ENCODE data around the gene COASY. TPM values are rescaled to one million over a fixed set of nuclear protein-coding genes. Genes with fewer than 3 reads are reported as not detected.

Gene COASY
- total RNA-seq, 1 donor from 2014 or later, result 109 TPM

DNA sequence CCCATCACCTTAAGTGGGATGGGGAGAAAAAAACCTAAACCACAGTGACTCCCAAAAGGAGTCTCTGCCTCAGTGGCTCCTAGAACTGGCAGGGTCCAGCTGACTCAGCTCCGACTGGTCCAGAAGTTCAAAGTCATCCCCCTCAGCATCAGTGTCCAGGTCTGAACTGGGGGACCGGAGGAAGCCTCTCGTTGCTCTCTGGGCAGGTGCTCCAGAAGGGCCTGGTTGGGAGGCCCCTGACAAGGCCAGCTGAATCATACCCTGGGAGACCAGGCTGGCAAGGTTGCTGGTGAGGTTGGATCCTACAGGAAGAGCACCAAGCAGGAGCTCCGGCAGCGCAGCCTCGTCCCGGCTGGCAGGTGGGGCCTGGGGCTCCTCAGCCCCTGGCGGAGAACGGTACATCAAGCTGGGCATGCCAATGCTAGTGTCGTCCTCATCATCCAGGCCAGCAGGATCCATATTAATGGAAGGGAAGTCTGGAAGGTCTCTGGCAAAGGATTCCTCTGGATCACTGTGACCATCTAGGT lies 19.9 kb downstream of the COASY start:
- H3K36me3 Mint-ChIP-seq (ENCODE audit: low read depth), result peaks cover 56% of the 10 kb centered on the region
- no peak for DNase-seq
- no peak overlapping the region for H3K27ac Mint-ChIP-seq
- H3K4me1 Mint-ChIP-seq, result peaks cover 12% of the 10 kb centered on the region
- no peaks in the 10 kb centered on the region for H3K27me3 Mint-ChIP-seq
- H3K4me3 Mint-ChIP-seq, result no peak overlapping the region
- intact Hi-C loops (cut with micrococcal nuclease), result no loop called here
- H3K9me3 Mint-ChIP-seq, result no peaks in the 10 kb centered on the region

DNA sequence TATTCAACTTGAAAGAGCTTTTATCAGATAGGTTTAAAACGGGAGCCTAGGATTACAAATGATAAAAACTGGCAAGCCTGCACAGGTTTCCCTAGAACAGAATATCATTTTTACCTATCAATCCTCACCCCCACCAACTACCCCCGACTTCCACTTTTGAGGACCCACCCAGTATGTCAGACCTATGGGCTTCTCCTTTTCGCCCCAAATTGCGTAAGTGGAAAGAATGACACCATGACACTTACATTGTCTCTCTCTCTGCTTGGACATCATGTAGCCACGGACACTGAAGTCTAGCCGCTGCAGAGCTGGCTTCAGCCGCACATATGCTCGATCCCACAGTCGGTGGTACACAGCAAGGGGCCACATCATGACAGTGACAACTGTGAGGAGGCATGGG lies 22.9 kb downstream of the COASY start:
- intact Hi-C loops (cut with micrococcal nuclease), result no loop called here

GRCh38 chr17:42585353-42585752 lies 23.4 kb downstream of the COASY start:
- H3K36me3 Mint-ChIP-seq (ENCODE audit: low read depth), result peaks cover 67% of the 10 kb centered on the region
- H3K9me3 Mint-ChIP-seq, result no peaks in the 10 kb centered on the region
- H3K4me1 Mint-ChIP-seq, result no peaks in the 10 kb centered on the region
- H3K27ac Mint-ChIP-seq, result no peak overlapping the region
- H3K27me3 Mint-ChIP-seq, result no peaks in the 10 kb centered on the region
- no peak for DNase-seq
- intact Hi-C loops (cut with micrococcal nuclease), result no loop called here
- H3K4me3 Mint-ChIP-seq, result no peak overlapping the region

More for the DNA sequence above, 22.9 kb downstream of the COASY start:
- H3K27ac Mint-ChIP-seq, result no peak overlapping the region
- H3K9me3 Mint-ChIP-seq, result no peaks in the 10 kb centered on the region
- no peaks in the 10 kb centered on the region for H3K4me1 Mint-ChIP-seq
- no peak for DNase-seq
- H3K36me3 Mint-ChIP-seq (ENCODE audit: low read depth), result peaks cover 64% of the 10 kb centered on the region
- H3K27me3 Mint-ChIP-seq, result no peaks in the 10 kb centered on the region
- H3K4me3 Mint-ChIP-seq, result no peak overlapping the region

DNA sequence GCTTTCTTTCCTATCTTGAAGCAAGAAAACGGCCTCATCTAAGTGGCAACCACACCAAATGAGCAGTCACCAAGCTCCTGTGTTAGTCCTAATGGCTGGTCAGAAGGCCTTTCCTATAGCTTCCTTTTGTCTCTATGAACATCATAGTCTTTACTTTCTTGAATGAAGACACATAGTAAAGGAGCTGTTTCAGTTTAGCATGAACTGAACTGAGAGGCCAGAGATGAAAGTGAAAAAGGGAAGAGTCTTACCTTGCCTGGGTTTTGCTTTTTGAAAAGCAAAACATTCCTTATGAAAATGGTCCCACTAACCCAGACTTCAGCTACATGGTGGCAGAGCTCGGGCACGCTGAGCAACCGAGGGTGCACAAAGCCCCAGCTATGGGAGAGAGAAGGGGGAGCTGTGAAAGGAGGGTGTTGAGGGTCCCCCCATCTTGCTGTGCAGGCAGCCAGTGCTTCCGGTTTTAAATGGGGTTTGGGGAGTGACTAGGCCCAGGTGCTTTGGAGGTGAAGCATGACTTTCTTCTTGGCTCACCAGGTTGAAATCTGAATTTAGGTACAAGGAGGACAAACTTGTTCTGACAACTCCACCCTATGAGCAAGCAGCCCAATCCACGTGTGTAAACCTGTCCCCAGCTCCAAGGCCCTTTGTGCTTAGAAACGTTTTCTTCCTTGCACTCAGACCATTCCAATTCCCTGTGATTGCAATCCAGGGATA lies 24.7 kb downstream of the COASY start:
- H3K4me3 Mint-ChIP-seq, result no peak overlapping the region
- intact Hi-C loops (cut with micrococcal nuclease), result no loop called here

GRCh38 chr17:42590886-42591285 lies 28.9 kb downstream of the COASY start:
- H3K4me3 Mint-ChIP-seq, result no peak overlapping the region

More for the DNA sequence above, 24.7 kb downstream of the COASY start:
- no peak for DNase-seq
- Mint-ChIP-seq H3K27me3 (no peaks in the 10 kb centered on the region), H3K9me3 (no peaks in the 10 kb centered on the region), H3K4me1 (peaks cover 3% of the 10 kb centered on the region), H3K27ac (peak overlapping the region; percentile 53), H3K36me3 (ENCODE audit: low read depth) (peaks cover 68% of the 10 kb centered on the region)

GRCh38 chr17:42591411-42591810 lies 29.5 kb downstream of the COASY start:
- DNase-seq, result no peak
- Mint-ChIP-seq H3K36me3 (ENCODE audit: low read depth) (peaks cover 41% of the 10 kb centered on the region), H3K27ac (no peak overlapping the region), H3K27me3 (no peaks in the 10 kb centered on the region), H3K4me3 (no peak overlapping the region), H3K9me3 (no peaks in the 10 kb centered on the region), H3K4me1 (peaks cover 6% of the 10 kb centered on the region)
- intact Hi-C loops (cut with micrococcal nuclease), result no loop called here

More at GRCh38 chr17:42590886-42591285, 28.9 kb downstream of the COASY start:
- intact Hi-C loops (cut with micrococcal nuclease), result no loop called here
- Mint-ChIP-seq H3K4me1 (peaks cover 6% of the 10 kb centered on the region), H3K27ac (no peak overlapping the region), H3K27me3 (no peaks in the 10 kb centered on the region), H3K36me3 (ENCODE audit: low read depth) (peaks cover 44% of the 10 kb centered on the region), H3K9me3 (no peaks in the 10 kb centered on the region)
- DNase-seq, result no peak

GRCh38 chr17:42596386-42596785 lies 34.4 kb downstream of the COASY start:
- H3K36me3 Mint-ChIP-seq (ENCODE audit: low read depth), result peaks cover 19% of the 10 kb centered on the region
- H3K9me3 Mint-ChIP-seq, result no peaks in the 10 kb centered on the region
- no peak overlapping the region for H3K27ac Mint-ChIP-seq
- no peak for DNase-seq
- peaks cover 7% of the 10 kb centered on the region for H3K4me1 Mint-ChIP-seq
- intact Hi-C loops (cut with micrococcal nuclease), result no loop called here
- H3K27me3 Mint-ChIP-seq, result no peaks in the 10 kb centered on the region
- no peak overlapping the region for H3K4me3 Mint-ChIP-seq

DNA sequence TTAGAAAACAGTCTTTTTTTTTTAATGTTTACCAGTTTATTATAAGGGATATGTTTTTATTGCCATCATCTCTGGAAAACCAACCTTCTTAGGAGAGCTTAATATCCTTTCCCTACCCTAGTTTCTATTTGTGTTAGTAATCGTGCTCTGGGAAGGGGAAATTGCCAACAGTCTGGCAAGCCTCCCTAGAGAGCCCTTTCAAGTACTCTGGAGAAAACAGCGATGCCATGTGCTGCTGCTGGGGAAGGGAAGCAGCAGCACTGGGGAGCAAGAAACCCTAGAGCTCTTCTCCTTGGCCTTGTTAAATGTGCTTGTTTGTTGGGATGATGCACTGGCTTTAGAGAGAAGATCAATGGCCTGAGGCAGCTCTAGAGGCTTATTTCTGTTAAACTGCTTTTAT lies 37.0 kb downstream of the COASY start:
- H3K27ac Mint-ChIP-seq, result no peak overlapping the region
- intact Hi-C loops (cut with micrococcal nuclease), result no loop called here

DNA sequence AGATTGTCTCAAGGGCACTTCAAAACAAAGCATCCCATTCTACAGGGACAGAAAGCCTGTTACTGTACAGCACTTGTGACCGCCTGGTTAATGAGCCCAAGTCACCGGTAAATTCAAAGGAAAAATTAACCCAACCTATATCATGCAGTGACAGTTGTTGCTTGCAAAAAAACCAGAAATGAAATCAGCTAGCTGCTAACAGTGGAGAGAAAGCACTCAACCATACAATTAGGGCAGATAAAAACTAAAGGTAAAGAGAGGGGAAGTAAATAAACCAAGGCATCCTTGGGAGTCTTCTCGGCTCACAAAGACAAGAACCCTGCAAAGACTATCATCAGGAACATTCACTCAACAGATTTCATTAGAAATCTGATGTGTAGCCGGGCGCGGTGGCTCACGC lies 41.4 kb downstream of the COASY start:
- no peaks in the 10 kb centered on the region for H3K27me3 Mint-ChIP-seq
- H3K4me1 Mint-ChIP-seq, result peaks cover 24% of the 10 kb centered on the region
- no peak for DNase-seq
- no peaks in the 10 kb centered on the region for H3K9me3 Mint-ChIP-seq
- intact Hi-C loops (cut with micrococcal nuclease), result loop anchor here (10.0 kb wide), 1 partner anchor 161 kb away; the partner anchor contains the start of gene RAMP2
- H3K36me3 Mint-ChIP-seq (ENCODE audit: low read depth), result peaks cover 19% of the 10 kb centered on the region
- H3K4me3 Mint-ChIP-seq, result no peak overlapping the region
- no peak overlapping the region for H3K27ac Mint-ChIP-seq

More for the DNA sequence above, 37.0 kb downstream of the COASY start:
- no peak for DNase-seq
- Mint-ChIP-seq H3K36me3 (ENCODE audit: low read depth) (peaks cover 15% of the 10 kb centered on the region), H3K4me3 (no peak overlapping the region), H3K9me3 (no peaks in the 10 kb centered on the region), H3K4me1 (peaks cover 3% of the 10 kb centered on the region), H3K27me3 (no peaks in the 10 kb centered on the region)

DNA sequence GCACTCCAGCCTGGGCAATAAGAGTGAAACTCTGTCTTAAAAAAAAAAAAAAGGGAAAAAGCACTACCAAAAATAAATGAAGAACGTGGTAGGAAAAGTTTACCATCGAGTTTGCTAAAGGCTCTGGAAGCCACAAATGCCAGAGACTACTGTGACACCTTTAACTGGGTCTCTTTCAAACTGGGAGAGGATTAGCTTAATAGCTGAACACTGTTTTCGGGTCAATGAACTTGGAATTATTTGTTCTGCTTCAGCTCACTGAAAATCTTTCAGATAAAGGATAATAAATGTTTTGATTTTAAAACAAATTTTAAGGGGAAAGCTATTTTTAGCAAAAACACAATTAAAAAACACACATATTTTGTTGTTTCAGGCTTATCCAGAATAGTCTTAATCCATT lies 45.8 kb downstream of the COASY start:
- peak overlapping the region; percentile 99 for H3K4me3 Mint-ChIP-seq
- DNase-seq, result no peak
- H3K27ac Mint-ChIP-seq, result no peak overlapping the region
- intact Hi-C loops (cut with micrococcal nuclease), result loop anchor here (2.0 to 10.0 kb wide), 2 partner anchors 45 to 157 kb away; partner anchors contain the start of genes COASY and RAMP2
- peaks cover 27% of the 10 kb centered on the region for H3K36me3 Mint-ChIP-seq (ENCODE audit: low read depth)
- no peaks in the 10 kb centered on the region for H3K9me3 Mint-ChIP-seq
- no peaks in the 10 kb centered on the region for H3K27me3 Mint-ChIP-seq
- peaks cover 30% of the 10 kb centered on the region for H3K4me1 Mint-ChIP-seq

DNA sequence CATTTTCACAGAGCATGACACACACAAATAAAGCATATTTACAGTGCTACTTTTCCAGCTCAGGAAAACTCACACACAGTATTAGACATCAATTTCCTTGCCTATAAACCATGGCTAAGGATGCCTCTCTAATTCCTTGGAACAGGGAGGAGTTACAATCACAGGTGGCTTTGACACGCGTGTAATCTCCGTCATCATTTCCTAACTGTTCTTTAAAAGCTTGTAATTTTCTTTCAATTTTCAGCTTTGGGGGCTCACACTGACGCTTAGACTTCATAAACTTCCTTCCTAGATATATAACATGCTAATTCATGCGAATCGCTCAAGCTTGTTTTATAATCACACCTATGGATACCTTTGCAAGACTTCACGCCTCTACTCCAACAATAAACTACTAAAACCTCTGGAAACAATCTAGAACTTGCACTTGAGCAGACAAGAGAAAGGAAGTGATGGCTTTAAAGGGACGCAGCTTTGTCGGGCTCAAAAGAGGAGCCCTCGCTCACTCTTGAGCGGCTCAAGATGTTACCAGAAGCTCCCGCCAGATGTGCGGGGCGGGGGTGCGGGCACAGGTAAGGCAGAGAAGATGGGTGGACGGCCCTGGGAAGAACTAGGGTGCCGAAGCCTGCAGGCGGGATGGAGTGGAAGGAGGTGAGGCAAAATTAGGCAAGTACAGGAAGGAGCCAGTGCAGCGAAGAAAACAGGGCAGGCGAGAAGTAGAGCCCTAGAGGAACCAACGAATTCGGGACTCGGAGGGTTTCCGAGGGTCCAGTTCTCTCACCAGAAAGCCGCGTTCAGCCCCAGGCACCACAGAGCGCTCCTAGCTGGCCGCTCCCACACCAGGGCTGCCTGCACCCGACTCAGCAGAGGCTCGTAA lies 46.6 kb downstream of the COASY start:
- DNase-seq, result peak; percentile 76
- peaks cover 30% of the 10 kb centered on the region for H3K4me1 Mint-ChIP-seq
- intact Hi-C loops (cut with micrococcal nuclease), result loop anchor here (1.0 to 10.0 kb wide), 5 partner anchors 31 to 216 kb away; partner anchors contain the start of genes BECN1, COASY, PSMC3IP and RAMP2

DNA sequence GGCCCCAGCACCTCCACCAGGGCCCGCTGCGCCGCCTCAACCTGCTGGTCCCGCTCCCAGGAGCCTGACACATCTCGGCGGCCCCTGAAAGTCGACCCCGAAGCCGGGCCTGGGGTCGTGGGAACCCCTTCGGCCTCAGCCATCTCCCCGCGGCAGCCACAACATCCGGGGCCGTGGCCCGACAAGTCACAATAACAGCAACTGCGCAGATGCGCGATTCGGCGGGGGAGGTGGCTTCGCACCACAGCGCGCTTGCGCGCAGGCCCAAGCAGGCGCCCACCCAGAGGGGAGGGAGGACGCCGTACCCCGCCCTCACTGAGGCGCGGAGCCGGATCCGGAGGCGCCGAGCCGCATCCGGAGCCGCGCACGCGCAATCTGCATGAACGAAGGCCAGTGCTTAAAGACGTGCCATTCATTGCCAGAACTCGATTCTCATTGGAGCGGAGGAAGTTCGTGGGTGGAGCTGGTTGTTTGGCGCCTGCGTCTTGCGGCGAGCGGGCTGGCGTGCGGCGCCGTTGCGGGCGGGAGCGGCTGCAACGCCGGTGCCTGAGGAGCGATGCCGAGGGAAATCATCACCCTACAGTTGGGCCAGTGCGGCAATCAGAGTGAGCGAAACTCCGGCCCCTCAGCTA lies 47.4 kb downstream of the COASY start, which contains the start of the genes RETREG3 and TUBG1:
RETREG3 (minus strand) TSS at position 193 of the 632 bp plus-strand sequence; CDS start at position 143, 50 bp downstream.
TUBG1 (plus strand) TSS at position 502 of the 632 bp plus-strand sequence; CDS start at position 557, 55 bp downstream.
- Mint-ChIP-seq H3K36me3 (ENCODE audit: low read depth) (peaks cover 32% of the 10 kb centered on the region), H3K4me1 (peaks cover 30% of the 10 kb centered on the region), H3K27me3 (no peaks in the 10 kb centered on the region), H3K9me3 (no peaks in the 10 kb centered on the region), H3K27ac (peak within 1 kb of the TSS; percentile 94), H3K4me3 (peak within 1 kb of the TSS; percentile 99)
- intact Hi-C loops (cut with micrococcal nuclease), result loop anchor here (1.0 to 10.0 kb wide), 5 partner anchors 32 to 215 kb away; partner anchors contain the start of genes BECN1, COASY, PSMC3IP and RAMP2
- peak; percentile 100 for DNase-seq

More for the DNA sequence above, 46.6 kb downstream of the COASY start:
- H3K27me3 Mint-ChIP-seq, result no peaks in the 10 kb centered on the region
- H3K9me3 Mint-ChIP-seq, result no peaks in the 10 kb centered on the region
- H3K27ac Mint-ChIP-seq, result peak overlapping the region; percentile 94
- peaks cover 29% of the 10 kb centered on the region for H3K36me3 Mint-ChIP-seq (ENCODE audit: low read depth)
- H3K4me3 Mint-ChIP-seq, result peak overlapping the region; percentile 99

All from activated CD4-positive, alpha-beta T cell treated with anti-CD3 and anti-CD28 coated beads, Interleukin-2, amount 10 ng/mL, durations not matched to agents 24 days and 14 days (primary cell).